NK-92 (cell line): Measurements from ENCODE around the gene TAOK1.

Experiments used
- DNase-seq: peaks from one replicate; lab custom pipeline; 2025; ENCODE audit not compliant: unreplicated experiment; lab: John Stamatoyannopoulos, UW

TAOK1 gene

GRCh38 chr17:29581583-29582253 is 191.6 kb downstream of the TAOK1 start:
- DNase-seq, result no peak

GRCh38 chr17:29582254-29582765 is 192.1 kb downstream of the TAOK1 start:
- no peak for DNase-seq

- no peak for DNase-seq
Observed at GRCh38 chr17:29582772-29583171, 192.6 kb downstream of the TAOK1 start.

GRCh38 chr17:29583324-29584248 is 193.4 kb downstream of the TAOK1 start:
- no peak for DNase-seq

- no peak for DNase-seq
Observed at GRCh38 chr17:29584452-29585079, 194.4 kb downstream of the TAOK1 start.

- no peak for DNase-seq
Observed at GRCh38 chr17:29585080-29585751, 195.1 kb downstream of the TAOK1 start.

- no peak for DNase-seq
Observed at GRCh38 chr17:29586676-29587469, 196.7 kb downstream of the TAOK1 start.

GRCh38 chr17:29587591-29587990 is 197.4 kb downstream of the TAOK1 start:
- no peak for DNase-seq

GRCh38 chr17:29588017-29588561 is 197.9 kb downstream of the TAOK1 start:
- DNase-seq, result no peak

- DNase-seq, result no peak
Observed at GRCh38 chr17:29588562-29589411, 198.6 kb downstream of the TAOK1 start.

GRCh38 chr17:29589524-29590410 is 199.6 kb downstream of the TAOK1 start, which contains the start of gene GIT1:
TSS of gene GIT1 (minus strand) at chr17:29589648. CDS start at chr17:29589378, 270 bp downstream.
- DNase-seq, result no peak

GRCh38 chr17:29590411-29591145 is 200.4 kb downstream of the TAOK1 start:
- DNase-seq, result no peak

- DNase-seq, result no peak
Observed at GRCh38 chr17:29591146-29591736, 201.1 kb downstream of the TAOK1 start.

GRCh38 chr17:29591737-29592608 is 201.8 kb downstream of the TAOK1 start:
- DNase-seq, result no peak

- DNase-seq, result no peak
Observed at GRCh38 chr17:29592850-29593551, 202.8 kb downstream of the TAOK1 start, which contains the start of gene ANKRD13B. TSS of gene ANKRD13B (plus strand) at chr17:29593132. CDS start at chr17:29593622, 490 bp downstream.
